ENCODE results near the gene PPFIA1.

The PPFIA1 gene

GRCh38 chr11:70315716-70316115 is 45.2 kb downstream of the PPFIA1 start:
- no peak overlapping the region for H3K9ac ChIP-seq (ENCODE audit: low read length)
- H3K4me1 ChIP-seq (ENCODE audit: control insufficient read depth, low read depth, low read length), result peaks cover 34% of the 10 kb centered on the region
- no peak overlapping the region for H3K4me3 ChIP-seq (ENCODE audit: low read length)
- H3K9me3 ChIP-seq (ENCODE audit: control insufficient read depth, low read depth, low read length), result no peaks in the 10 kb centered on the region
- H3K27me3 ChIP-seq (ENCODE audit: control insufficient read depth, insufficient read depth, low read length), result no peaks in the 10 kb centered on the region
- no peak overlapping the region for H3K27ac ChIP-seq (ENCODE audit: low read length)
- H3K36me3 ChIP-seq (ENCODE audit: control insufficient read depth, low read depth, low read length), result peaks cover 6% of the 10 kb centered on the region

- H3K27me3 ChIP-seq (ENCODE audit: control insufficient read depth, insufficient read depth, low read length), result no peaks in the 10 kb centered on the region
- H3K9me3 ChIP-seq (ENCODE audit: control insufficient read depth, low read depth, low read length), result no peaks in the 10 kb centered on the region
- H3K27ac ChIP-seq (ENCODE audit: low read length), result no peak overlapping the region
- H3K9ac ChIP-seq (ENCODE audit: low read length), result no peak overlapping the region
- H3K36me3 ChIP-seq (ENCODE audit: control insufficient read depth, low read depth, low read length), result peaks cover 9% of the 10 kb centered on the region
- no peak overlapping the region for H3K4me3 ChIP-seq (ENCODE audit: low read length)
- H3K4me1 ChIP-seq (ENCODE audit: control insufficient read depth, low read depth, low read length), result peaks cover 17% of the 10 kb centered on the region
Measured at GRCh38 chr11:70317581-70318305, 47.3 kb downstream of the PPFIA1 start.

GRCh38 chr11:70319396-70320076 is 49.0 kb downstream of the PPFIA1 start:
- Histone ChIP-seq H3K4me3 (ENCODE audit: low read length) (no peak overlapping the region), H3K9ac (ENCODE audit: low read length) (no peak overlapping the region), H3K27ac (ENCODE audit: low read length) (no peak overlapping the region), H3K36me3 (ENCODE audit: control insufficient read depth, low read depth, low read length) (peaks cover 17% of the 10 kb centered on the region), H3K9me3 (ENCODE audit: control insufficient read depth, low read depth, low read length) (no peaks in the 10 kb centered on the region), H3K27me3 (ENCODE audit: control insufficient read depth, insufficient read depth, low read length) (no peaks in the 10 kb centered on the region), H3K4me1 (ENCODE audit: control insufficient read depth, low read depth, low read length) (peaks cover 4% of the 10 kb centered on the region)

DNA sequence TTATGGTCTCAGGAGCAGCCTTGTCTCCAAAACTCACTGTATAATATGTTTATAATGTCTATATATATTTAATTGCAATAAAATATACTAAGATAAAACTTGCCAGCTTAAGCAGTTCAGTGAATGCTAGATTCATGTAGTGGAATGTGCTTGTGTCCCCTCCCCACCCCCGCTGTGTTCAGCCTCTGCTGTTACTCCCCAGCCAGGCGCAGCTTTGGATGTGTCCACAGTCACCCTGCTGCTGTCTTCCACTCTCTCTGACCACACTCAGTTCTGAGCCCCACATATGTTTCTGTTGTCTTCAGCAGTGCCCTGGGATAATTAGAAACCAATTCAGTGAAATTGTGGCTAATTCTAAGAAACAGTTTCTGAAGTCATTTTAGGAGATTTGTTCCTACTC is 52.2 kb downstream of the PPFIA1 start:
- no peak overlapping the region for H3K4me3 ChIP-seq (ENCODE audit: low read length)
- peaks cover 38% of the 10 kb centered on the region for H3K36me3 ChIP-seq (ENCODE audit: control insufficient read depth, low read depth, low read length)
- H3K27ac ChIP-seq (ENCODE audit: low read length), result no peak overlapping the region
- H3K9me3 ChIP-seq (ENCODE audit: control insufficient read depth, low read depth, low read length), result no peaks in the 10 kb centered on the region
- H3K4me1 ChIP-seq (ENCODE audit: control insufficient read depth, low read depth, low read length), result peaks cover 4% of the 10 kb centered on the region
- no peak overlapping the region for H3K9ac ChIP-seq (ENCODE audit: low read length)
- H3K27me3 ChIP-seq (ENCODE audit: control insufficient read depth, insufficient read depth, low read length), result no peaks in the 10 kb centered on the region

DNA sequence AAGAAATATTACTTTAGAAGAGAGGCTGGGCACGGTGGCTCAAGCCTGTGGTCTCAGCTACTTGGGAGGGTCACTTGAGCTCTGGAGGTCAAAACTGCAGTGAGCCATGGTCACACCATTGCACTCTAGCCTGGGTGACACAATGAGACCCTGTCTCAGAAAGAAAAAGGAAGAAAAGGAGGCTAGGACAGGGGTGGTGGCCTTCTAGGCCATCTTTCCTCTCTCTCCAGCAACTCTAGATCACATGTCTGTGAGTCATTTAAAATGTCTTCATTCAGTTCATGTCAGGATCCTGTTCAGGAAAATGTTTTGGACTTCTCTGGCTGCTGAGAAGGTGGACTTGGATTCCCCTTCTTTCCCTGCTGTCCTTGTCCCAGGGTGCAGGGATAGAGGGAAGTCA is 53.3 kb downstream of the PPFIA1 start:
- H3K4me1 ChIP-seq (ENCODE audit: control insufficient read depth, low read depth, low read length), result peaks cover 4% of the 10 kb centered on the region
- no peaks in the 10 kb centered on the region for H3K9me3 ChIP-seq (ENCODE audit: control insufficient read depth, low read depth, low read length)
- no peak overlapping the region for H3K4me3 ChIP-seq (ENCODE audit: low read length)
- H3K27me3 ChIP-seq (ENCODE audit: control insufficient read depth, insufficient read depth, low read length), result no peaks in the 10 kb centered on the region
- peaks cover 46% of the 10 kb centered on the region for H3K36me3 ChIP-seq (ENCODE audit: control insufficient read depth, low read depth, low read length)
- no peak overlapping the region for H3K27ac ChIP-seq (ENCODE audit: low read length)
- no peak overlapping the region for H3K9ac ChIP-seq (ENCODE audit: low read length)

DNA sequence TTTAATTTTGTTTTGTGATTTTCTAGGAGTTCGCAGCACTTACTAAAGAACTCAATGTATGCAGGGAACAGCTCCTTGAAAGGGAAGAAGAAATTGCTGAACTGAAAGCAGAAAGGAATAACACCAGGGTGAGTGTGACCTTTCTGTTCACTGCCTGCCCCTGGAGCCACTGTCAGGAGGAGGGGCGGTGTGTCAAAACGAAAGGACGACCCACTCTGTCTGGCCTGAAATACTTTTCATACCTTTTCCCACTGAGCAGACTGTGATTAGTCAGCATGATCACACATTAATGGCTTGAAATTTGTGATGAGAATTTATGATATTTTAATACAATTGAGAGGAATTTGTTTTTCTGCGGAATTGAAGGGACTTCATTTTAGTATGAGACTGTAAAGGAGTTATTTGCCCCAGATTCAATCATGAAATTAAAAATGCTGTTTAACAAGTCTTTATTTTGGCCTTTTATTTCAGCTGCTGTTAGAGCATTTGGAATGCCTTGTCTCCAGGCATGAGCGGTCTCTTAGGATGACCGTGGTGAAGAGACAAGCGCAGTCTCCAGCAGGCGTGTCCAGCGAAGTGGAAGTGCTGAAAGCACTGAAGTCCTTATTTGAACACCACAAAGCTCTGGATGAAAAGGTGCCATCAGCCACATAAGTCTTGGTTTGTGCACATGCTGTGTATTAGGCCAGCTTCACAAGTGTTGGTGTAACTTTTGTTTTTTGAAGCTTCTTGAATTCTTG is 54.1 kb downstream of the PPFIA1 start:
- no peak overlapping the region for H3K9ac ChIP-seq (ENCODE audit: low read length)
- H3K4me1 ChIP-seq (ENCODE audit: control insufficient read depth, low read depth, low read length), result peaks cover 2% of the 10 kb centered on the region
- H3K36me3 ChIP-seq (ENCODE audit: control insufficient read depth, low read depth, low read length), result peaks cover 47% of the 10 kb centered on the region
- no peak overlapping the region for H3K4me3 ChIP-seq (ENCODE audit: low read length)
- H3K27me3 ChIP-seq (ENCODE audit: control insufficient read depth, insufficient read depth, low read length), result no peaks in the 10 kb centered on the region
- H3K9me3 ChIP-seq (ENCODE audit: control insufficient read depth, low read depth, low read length), result no peaks in the 10 kb centered on the region
- H3K27ac ChIP-seq (ENCODE audit: low read length), result no peak overlapping the region

DNA sequence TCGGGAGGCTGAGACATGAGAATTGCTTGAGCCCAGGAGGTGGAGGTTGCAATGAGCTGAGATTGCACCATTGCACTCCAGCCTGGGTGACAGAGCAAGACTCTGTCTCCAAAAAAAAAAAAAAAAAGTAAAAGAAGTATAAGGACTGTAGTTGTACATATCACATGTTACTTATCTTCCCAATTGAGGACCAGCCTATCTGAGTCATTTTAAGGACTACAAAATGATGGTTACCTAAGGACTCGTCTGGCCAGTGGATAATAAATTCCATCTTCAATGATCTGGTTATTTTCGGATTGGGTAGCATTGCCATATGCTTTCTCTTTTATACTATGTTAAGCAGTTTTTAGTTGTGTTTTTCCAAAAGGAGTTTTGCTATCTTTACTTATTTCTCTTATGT is 55.3 kb downstream of the PPFIA1 start:
- Histone ChIP-seq H3K27ac (ENCODE audit: low read length) (no peak overlapping the region), H3K4me1 (ENCODE audit: control insufficient read depth, low read depth, low read length) (no peaks in the 10 kb centered on the region), H3K4me3 (ENCODE audit: low read length) (no peak overlapping the region), H3K27me3 (ENCODE audit: control insufficient read depth, insufficient read depth, low read length) (no peaks in the 10 kb centered on the region), H3K36me3 (ENCODE audit: control insufficient read depth, low read depth, low read length) (peaks cover 53% of the 10 kb centered on the region), H3K9ac (ENCODE audit: low read length) (no peak overlapping the region), H3K9me3 (ENCODE audit: control insufficient read depth, low read depth, low read length) (no peaks in the 10 kb centered on the region)

DNA sequence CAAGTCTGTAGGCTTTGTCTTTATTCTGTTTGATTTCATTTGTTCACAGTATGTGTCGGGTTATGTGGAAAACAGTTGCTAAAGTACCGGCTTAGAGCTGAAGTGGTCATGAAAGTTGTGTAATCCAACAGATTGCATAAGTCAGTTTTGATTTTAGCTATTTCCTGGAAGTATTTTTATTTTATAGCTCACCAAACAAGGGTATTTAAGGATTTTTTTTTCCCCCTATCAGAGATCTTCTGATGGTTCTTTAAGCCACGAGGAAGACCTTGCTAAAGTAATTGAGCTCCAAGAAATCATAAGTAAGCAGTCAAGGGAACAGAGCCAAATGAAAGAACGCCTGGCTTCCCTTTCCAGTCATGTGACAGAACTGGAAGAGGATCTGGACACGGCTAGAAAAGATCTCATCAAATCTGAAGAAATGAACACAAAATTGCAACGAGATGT is 55.9 kb downstream of the PPFIA1 start:
- Histone ChIP-seq H3K9ac (ENCODE audit: low read length) (no peak overlapping the region), H3K4me3 (ENCODE audit: low read length) (no peak overlapping the region), H3K9me3 (ENCODE audit: control insufficient read depth, low read depth, low read length) (no peaks in the 10 kb centered on the region), H3K36me3 (ENCODE audit: control insufficient read depth, low read depth, low read length) (peaks cover 52% of the 10 kb centered on the region), H3K27me3 (ENCODE audit: control insufficient read depth, insufficient read depth, low read length) (no peaks in the 10 kb centered on the region), H3K4me1 (ENCODE audit: control insufficient read depth, low read depth, low read length) (no peaks in the 10 kb centered on the region), H3K27ac (ENCODE audit: low read length) (no peak overlapping the region)

DNA sequence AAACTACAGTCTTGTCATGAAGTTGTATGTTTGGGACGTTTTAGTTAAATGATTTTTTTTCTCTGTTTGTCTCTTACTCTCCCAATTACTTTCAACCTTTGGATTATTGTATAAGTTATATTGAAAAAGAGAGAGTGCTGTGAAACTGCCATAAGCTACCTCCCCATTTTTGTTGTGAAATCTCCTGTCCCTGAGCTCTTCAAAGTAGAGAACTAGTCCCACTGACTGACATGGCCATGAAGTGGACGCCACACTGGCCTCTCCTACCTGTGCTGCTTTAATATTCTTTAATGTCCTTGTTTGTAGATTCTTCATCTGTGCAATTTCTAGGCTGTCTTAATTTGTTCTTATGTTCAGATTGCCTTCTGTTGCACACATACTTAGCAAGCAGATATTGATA is 56.3 kb downstream of the PPFIA1 start:
- H3K9ac ChIP-seq (ENCODE audit: low read length), result no peak overlapping the region
- no peak overlapping the region for H3K27ac ChIP-seq (ENCODE audit: low read length)
- H3K4me1 ChIP-seq (ENCODE audit: control insufficient read depth, low read depth, low read length), result no peaks in the 10 kb centered on the region
- H3K9me3 ChIP-seq (ENCODE audit: control insufficient read depth, low read depth, low read length), result no peaks in the 10 kb centered on the region
- no peaks in the 10 kb centered on the region for H3K27me3 ChIP-seq (ENCODE audit: control insufficient read depth, insufficient read depth, low read length)
- H3K36me3 ChIP-seq (ENCODE audit: control insufficient read depth, low read depth, low read length), result peaks cover 56% of the 10 kb centered on the region
- no peak overlapping the region for H3K4me3 ChIP-seq (ENCODE audit: low read length)

DNA sequence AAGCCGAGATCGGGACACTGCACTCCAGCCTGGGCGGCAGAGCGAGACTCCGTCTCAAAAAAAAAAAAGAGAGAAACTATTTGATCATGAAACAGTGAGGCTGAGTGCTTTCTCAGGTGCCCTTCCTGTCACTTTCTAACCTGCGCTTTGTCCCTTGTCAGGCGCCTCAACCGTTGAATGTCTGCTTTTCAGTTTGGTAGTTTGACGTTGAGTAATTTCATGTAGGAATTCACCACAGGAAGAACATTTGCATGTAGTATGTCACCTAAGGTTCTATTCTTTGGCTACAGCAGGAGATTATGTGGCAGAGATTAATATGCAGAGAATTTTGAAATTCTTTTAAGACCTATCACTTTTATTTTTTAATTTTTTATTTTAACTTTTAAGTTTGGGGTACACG is 57.2 kb downstream of the PPFIA1 start:
- Histone ChIP-seq H3K9me3 (ENCODE audit: control insufficient read depth, low read depth, low read length) (no peaks in the 10 kb centered on the region), H3K4me1 (ENCODE audit: control insufficient read depth, low read depth, low read length) (no peaks in the 10 kb centered on the region), H3K27me3 (ENCODE audit: control insufficient read depth, insufficient read depth, low read length) (no peaks in the 10 kb centered on the region), H3K36me3 (ENCODE audit: control insufficient read depth, low read depth, low read length) (peaks cover 64% of the 10 kb centered on the region), H3K27ac (ENCODE audit: low read length) (no peak overlapping the region), H3K9ac (ENCODE audit: low read length) (no peak overlapping the region), H3K4me3 (ENCODE audit: low read length) (no peak overlapping the region)

- no peaks in the 10 kb centered on the region for H3K4me1 ChIP-seq (ENCODE audit: control insufficient read depth, low read depth, low read length)
- no peak overlapping the region for H3K9ac ChIP-seq (ENCODE audit: low read length)
- H3K4me3 ChIP-seq (ENCODE audit: low read length), result no peak overlapping the region
- no peaks in the 10 kb centered on the region for H3K9me3 ChIP-seq (ENCODE audit: control insufficient read depth, low read depth, low read length)
- H3K27ac ChIP-seq (ENCODE audit: low read length), result no peak overlapping the region
- H3K36me3 ChIP-seq (ENCODE audit: control insufficient read depth, low read depth, low read length), result peaks cover 72% of the 10 kb centered on the region
- no peaks in the 10 kb centered on the region for H3K27me3 ChIP-seq (ENCODE audit: control insufficient read depth, insufficient read depth, low read length)
Measured at GRCh38 chr11:70328556-70328955, 58.1 kb downstream of the PPFIA1 start.
